GM13977 (cell line): ENCODE results near the gene RABGGTA.

ENCODE experiments used
- DNase-seq: peaks from one replicate; pipeline ENCODE4 v3.0.0; 2012; ENCODE audit warnings: low spot score
- CTCF ChIP-seq: IDR thresholded peaks from 2 replicates; pipeline ENCODE4 v1.5.1; 2012; ENCODE audit warnings: mild to moderate bottlenecking, control low read depth; ENCODE audit not compliant: insufficient read depth; ENCODE audit errors: extremely low read depth, missing control alignments
- in situ Hi-C: fragments of 300-500 bp; cut with MboI; formaldehyde crosslinking; loops from one replicate; pipeline ENCODE4 v1.12.0; 2022; ENCODE audit warnings: low sequenced_read_pairs, low pct_unique_long_range_greater_than_20kb, mixed read lengths, inconsistent platforms; ENCODE audit not compliant: unreplicated experiment

Gene RABGGTA

GRCh38 chr14:24272467-24272866 lies 1.1 kb upstream of the RABGGTA start:
- in situ Hi-C loops, result no loop called here
- DNase-seq, result no peak
- TF ChIP-seq CTCF, result no peak

GRCh38 chr14:24271834-24272263 lies 452 bp upstream of the RABGGTA start:
- no peak for TF ChIP-seq CTCF
- no peak for DNase-seq
- in situ Hi-C loops, result no loop called here

GRCh38 chr14:24270537-24271133 lies 762 bp downstream of the RABGGTA start:
- in situ Hi-C loops, result no loop called here
- no peak for DNase-seq
- TF ChIP-seq CTCF, result no peak

- in situ Hi-C loops, result no loop called here
- DNase-seq, result no peak
- no peak for TF ChIP-seq CTCF
Observed at GRCh38 chr14:24269910-24270536, 1.4 kb downstream of the RABGGTA start.

- in situ Hi-C loops, result no loop called here
- no peak for DNase-seq
Observed at GRCh38 chr14:24269368-24269767, 2.0 kb downstream of the RABGGTA start.

GRCh38 chr14:24268225-24268624 lies 3.2 kb downstream of the RABGGTA start:
- in situ Hi-C loops, result no loop called here
- no peak for TF ChIP-seq CTCF
- DNase-seq, result no peak

More at GRCh38 chr14:24269368-24269767, 2.0 kb downstream of the RABGGTA start:
- TF ChIP-seq CTCF, result no peak
